ENCODE measurements around the gene PDE7B.

GRCh38 chr6:136088693-136089092 lies 237.2 kb downstream of the PDE7B start:
- TF ChIP-seq REST (IDR thresholded peaks at IDR 0.05; ENCODE audit: insufficient read depth in 1 of 2, low read depth in 2 of 2, low read length in 1 of 2) (no peak), CTCF (IDR thresholded peaks at IDR 0.05) (no peak), SIN3A (IDR thresholded peaks at IDR 0.05; ENCODE audit: borderline replicate concordance, insufficient read depth, low read depth, low read length) (no peak), TCF7L2 (IDR thresholded peaks at IDR 0.05; ENCODE audit: low read depth, low read length) (no peak)

All from Panc1 (cell line).